Glutamatergic neuron (in vitro differentiated cells): ENCODE data around the gene VWF. TPM values are rescaled to one million over a fixed set of nuclear protein-coding genes. Genes with fewer than 3 reads are reported as not detected.

Experiments
- DNase-seq: peaks from one replicate; pipeline ENCODE4 v3.0.0; 2022
- H3K27ac Mint-ChIP-seq: one replicate; pipeline ENCODE4 v1.8.0; 2020; ENCODE audit warnings: mild to moderate bottlenecking, mixed read lengths, inconsistent platforms; ENCODE audit not compliant: unreplicated experiment
- H3K27me3 Mint-ChIP-seq: one replicate; pipeline ENCODE4 v1.8.0; 2020; ENCODE audit warnings: mild to moderate bottlenecking, moderate library complexity, mixed read lengths, inconsistent platforms; ENCODE audit not compliant: unreplicated experiment
- H3K36me3 Mint-ChIP-seq: one replicate; pipeline ENCODE4 v1.8.0; 2020; ENCODE audit warnings: mild to moderate bottlenecking, mixed read lengths, inconsistent platforms; ENCODE audit not compliant: unreplicated experiment
- H3K4me1 Mint-ChIP-seq: one replicate; pipeline ENCODE4 v1.8.0; 2020; ENCODE audit warnings: mild to moderate bottlenecking, low read depth, mixed read lengths, inconsistent platforms; ENCODE audit not compliant: unreplicated experiment
- H3K4me3 Mint-ChIP-seq: one replicate; pipeline ENCODE4 v1.8.0; 2020; ENCODE audit warnings: mild to moderate bottlenecking, mixed read lengths, inconsistent platforms; ENCODE audit not compliant: unreplicated experiment
- H3K9me3 Mint-ChIP-seq: one replicate; pipeline ENCODE4 v1.8.0; 2020; ENCODE audit warnings: mild to moderate bottlenecking, moderate library complexity, mixed read lengths, inconsistent platforms; ENCODE audit not compliant: unreplicated experiment
- total RNA-seq: library from RNA; stranded (reverse); fragmentation: NEBNext Ultra II Directional; extraction: Animal tissue kit (Norgen Biotek cat#: 25700); gene quantifications from one replicate; pipeline ENCODE4 v1.2.1, GENCODE V29; 2021; ENCODE audit not compliant: unreplicated experiment
- TF ChIP-seq, protein P1 (sequence below): fragments of 200-600 bp; sonication (generic); IDR thresholded peaks from one replicate; pipeline ENCODE4 v1.5.0; 2021; ENCODE audit not compliant: partially characterized antibody, unreplicated experiment

Gene VWF
- total RNA-seq, 1 donor from 2014 or later = 0.37 TPM

DNA sequence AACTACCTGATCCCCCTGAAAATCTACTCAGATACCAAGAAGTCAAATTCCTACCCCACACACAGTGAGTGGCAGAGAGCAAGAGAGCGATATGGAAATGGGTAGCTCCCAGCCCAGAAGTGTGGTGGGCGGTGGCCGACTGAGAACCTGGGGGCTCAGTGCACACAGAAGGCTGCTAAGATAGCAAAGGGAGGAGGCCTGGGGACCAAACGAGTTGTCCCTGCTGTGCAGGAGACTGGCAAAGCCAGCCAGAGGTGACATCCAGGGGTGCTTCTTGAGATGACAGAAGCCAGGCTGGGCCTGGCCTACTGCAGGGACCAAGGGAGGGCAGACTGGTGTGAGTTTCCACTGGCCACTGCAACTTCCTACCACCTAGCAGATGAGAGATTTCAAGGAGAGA, 52.9 kb downstream of the VWF start:
- Mint-ChIP-seq H3K4me3 (no peak overlapping the region), H3K36me3 (no peaks in the 10 kb centered on the region), H3K9me3 (peaks cover 3% of the 10 kb centered on the region), H3K27ac (no peak overlapping the region), H3K27me3 (peaks cover 15% of the 10 kb centered on the region), H3K4me1 (peaks cover 7% of the 10 kb centered on the region)
- DNase-seq = no peak
- TF ChIP-seq, protein P1, sequence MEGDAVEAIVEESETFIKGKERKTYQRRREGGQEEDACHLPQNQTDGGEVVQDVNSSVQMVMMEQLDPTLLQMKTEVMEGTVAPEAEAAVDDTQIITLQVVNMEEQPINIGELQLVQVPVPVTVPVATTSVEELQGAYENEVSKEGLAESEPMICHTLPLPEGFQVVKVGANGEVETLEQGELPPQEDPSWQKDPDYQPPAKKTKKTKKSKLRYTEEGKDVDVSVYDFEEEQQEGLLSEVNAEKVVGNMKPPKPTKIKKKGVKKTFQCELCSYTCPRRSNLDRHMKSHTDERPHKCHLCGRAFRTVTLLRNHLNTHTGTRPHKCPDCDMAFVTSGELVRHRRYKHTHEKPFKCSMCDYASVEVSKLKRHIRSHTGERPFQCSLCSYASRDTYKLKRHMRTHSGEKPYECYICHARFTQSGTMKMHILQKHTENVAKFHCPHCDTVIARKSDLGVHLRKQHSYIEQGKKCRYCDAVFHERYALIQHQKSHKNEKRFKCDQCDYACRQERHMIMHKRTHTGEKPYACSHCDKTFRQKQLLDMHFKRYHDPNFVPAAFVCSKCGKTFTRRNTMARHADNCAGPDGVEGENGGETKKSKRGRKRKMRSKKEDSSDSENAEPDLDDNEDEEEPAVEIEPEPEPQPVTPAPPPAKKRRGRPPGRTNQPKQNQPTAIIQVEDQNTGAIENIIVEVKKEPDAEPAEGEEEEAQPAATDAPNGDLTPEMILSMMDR = no peak

DNA sequence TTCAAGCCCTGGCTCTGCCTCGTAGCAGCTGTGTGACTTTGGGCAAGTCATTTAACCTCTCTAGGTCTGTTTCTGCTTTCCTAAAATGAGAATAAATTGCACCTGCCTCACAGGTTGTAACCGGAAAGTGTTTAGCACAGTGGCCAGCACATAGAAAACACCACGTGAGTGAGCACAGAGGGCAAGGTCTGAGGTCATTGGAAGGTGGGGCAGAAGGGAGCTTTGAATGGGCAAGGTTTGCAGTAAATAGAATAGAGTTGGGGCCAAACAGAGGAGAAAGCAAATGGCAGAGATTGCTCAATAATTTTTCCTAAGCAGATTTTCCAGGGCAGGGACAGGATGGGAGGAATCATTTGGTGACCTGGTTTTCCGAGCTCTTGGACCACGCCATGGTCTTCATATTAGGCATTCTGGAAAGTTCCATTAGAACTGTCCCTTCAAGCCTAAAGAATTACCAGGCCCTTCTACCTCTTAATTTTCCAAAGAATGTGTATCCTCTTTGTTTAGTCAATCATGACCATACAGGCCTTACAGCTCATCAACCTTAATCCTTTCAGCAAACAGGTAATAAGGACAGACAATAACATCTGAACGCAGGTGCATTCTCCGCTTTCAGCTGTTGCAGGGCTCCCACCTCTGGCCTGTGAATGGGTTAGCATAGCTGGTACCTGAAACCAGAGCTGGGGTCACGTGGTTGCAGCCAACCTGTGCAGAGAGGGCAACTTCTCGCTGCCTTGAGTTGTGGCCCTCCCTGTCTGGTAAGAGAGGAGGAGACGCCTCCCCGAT, 53.8 kb downstream of the VWF start:
- peaks cover 11% of the 10 kb centered on the region for H3K27me3 Mint-ChIP-seq
- H3K36me3 Mint-ChIP-seq = no peaks in the 10 kb centered on the region
- TF ChIP-seq, protein P1 = no peak
- peaks cover 2% of the 10 kb centered on the region for H3K4me1 Mint-ChIP-seq
- H3K27ac Mint-ChIP-seq = no peak overlapping the region
- no peak for DNase-seq
- peaks cover 3% of the 10 kb centered on the region for H3K9me3 Mint-ChIP-seq
- no peak overlapping the region for H3K4me3 Mint-ChIP-seq

DNA sequence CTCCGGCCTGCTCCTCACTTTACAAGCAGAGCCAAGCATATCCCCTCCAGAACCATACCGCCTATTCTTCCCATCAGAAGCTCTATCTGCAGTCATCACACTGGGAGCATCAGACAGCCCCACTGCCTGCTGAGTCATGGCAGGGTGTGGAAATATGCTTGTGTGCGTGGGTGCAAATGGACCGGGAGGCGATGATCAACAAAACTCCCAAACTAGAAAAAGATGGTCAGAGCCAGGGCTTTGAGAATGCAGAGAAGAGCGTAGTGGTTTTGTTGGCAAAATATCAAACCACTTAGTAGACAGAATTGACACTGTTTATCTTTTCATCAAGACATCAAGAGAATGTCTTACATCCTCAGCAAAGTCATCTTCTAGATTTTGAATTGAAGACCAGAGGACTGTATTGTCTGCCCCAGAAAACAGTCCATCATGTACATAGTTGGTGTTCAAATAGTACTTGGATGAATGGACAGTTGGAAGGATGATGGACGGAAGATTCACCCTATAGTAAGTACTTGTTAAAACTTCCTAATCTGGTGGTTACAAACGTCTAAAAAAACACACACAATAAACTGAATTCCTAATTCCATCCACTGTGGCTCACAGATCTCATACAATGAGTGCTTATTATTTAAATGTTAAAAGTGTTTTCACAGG, 54.9 kb downstream of the VWF start:
- TF ChIP-seq, protein P1 = no peak
- no peaks in the 10 kb centered on the region for H3K36me3 Mint-ChIP-seq
- H3K27ac Mint-ChIP-seq = no peak overlapping the region
- H3K4me1 Mint-ChIP-seq = peaks cover 1% of the 10 kb centered on the region
- peaks cover 10% of the 10 kb centered on the region for H3K27me3 Mint-ChIP-seq
- no peak for DNase-seq
- H3K9me3 Mint-ChIP-seq = peaks cover 3% of the 10 kb centered on the region
- no peak overlapping the region for H3K4me3 Mint-ChIP-seq

DNA sequence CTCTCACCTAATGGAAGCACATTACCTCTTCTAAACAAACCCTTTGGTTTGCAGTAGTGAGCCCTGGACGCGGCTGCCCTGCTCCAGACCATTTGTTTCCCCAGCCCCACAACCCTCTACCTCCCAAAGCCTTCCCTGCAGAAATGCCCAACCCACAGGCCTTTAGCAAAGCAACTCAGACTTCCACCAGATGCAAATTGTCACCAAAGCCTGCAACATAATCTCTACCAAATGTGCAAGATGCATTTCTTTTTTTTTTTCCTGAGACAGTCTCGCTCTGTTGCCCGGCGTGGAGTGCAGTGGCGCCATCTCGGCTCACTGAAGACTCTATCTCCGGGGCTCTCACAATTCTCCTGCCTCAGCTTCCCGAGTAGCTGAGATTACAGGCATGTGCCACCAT, 56.2 kb downstream of the VWF start:
- no peak overlapping the region for H3K4me3 Mint-ChIP-seq
- peaks cover 4% of the 10 kb centered on the region for H3K9me3 Mint-ChIP-seq
- no peak for DNase-seq
- H3K4me1 Mint-ChIP-seq = no peaks in the 10 kb centered on the region
- TF ChIP-seq, protein P1 = no peak
- H3K27me3 Mint-ChIP-seq = peaks cover 8% of the 10 kb centered on the region
- H3K36me3 Mint-ChIP-seq = no peaks in the 10 kb centered on the region
- H3K27ac Mint-ChIP-seq = no peak overlapping the region
